Measurements from ENCODE around the gene PRKAR2B.

GRCh38 chr7:107113866-107114265, 69.4 kb downstream of the PRKAR2B start:
- no peak for TF ChIP-seq CTCF (conservative IDR thresholded peaks at IDR 0.05; ENCODE audit: low read depth in 2 of 2)
- no peak for TF ChIP-seq CREB1 (CRISPR knock-in tag; IDR thresholded peaks at IDR 0.05; ENCODE audit: low read depth)

Data from GM23338 (cell line).